OCI-LY3 (cell line): ENCODE measurements around the gene TMEM50B.

ENCODE experiments used
- H2AFZ ChIP-seq: fragments of 200-600, 300-600 bp; shearing (Covaris generic); 2 replicates; pipeline ENCODE4 v1.6.0; 2014; ENCODE audit warnings: antibody characterized with exemption, low read depth, low read length
- H3K27ac ChIP-seq: fragments of 200-600, 300-600 bp; sonication (generic); 2 replicates; pipeline ENCODE4 v1.5.1; 2014; ENCODE audit warnings: mild to moderate bottlenecking, low read length, moderate library complexity, mixed read lengths
- H3K27me3 ChIP-seq: fragments of 200-600, 300-600 bp; sonication (generic); 2 replicates; pipeline ENCODE4 v1.6.1; 2014; ENCODE audit warnings: low read depth, low read length, mixed read lengths
- H3K36me3 ChIP-seq: fragments of 200-600, 300-600 bp; sonication (generic); replicated peaks from 2 replicates; pipeline ENCODE3; 2014; ENCODE audit warnings: low read depth, low read length, mixed read lengths
- H3K4me1 ChIP-seq: fragments of 300-600, 200-600 bp; sonication (generic); 2 replicates; pipeline ENCODE4 v1.6.1; 2014; ENCODE audit warnings: low read length, mixed read lengths
- H3K4me2 ChIP-seq: fragments of 200-600, 300-600 bp; sonication (generic); 2 replicates; pipeline ENCODE4 v1.6.1; 2014; ENCODE audit warnings: low read length, mixed read lengths
- H3K4me3 ChIP-seq: fragments of 300-600, 200-600 bp; sonication (generic); 2 replicates; pipeline ENCODE4 v1.5.1; 2014; ENCODE audit warnings: antibody characterized with exemption, mild to moderate bottlenecking, low read length, moderate library complexity
- H3K79me2 ChIP-seq: fragments of 300-600, 200-600 bp; shearing (Covaris generic); 2 replicates; pipeline ENCODE4 v1.6.1; 2014; ENCODE audit warnings: mild to moderate bottlenecking, low read length, mixed read lengths
- H3K9ac ChIP-seq: fragments of 300-600, 200-600 bp; shearing (Covaris generic); 2 replicates; pipeline ENCODE4 v1.6.0; 2014; ENCODE audit warnings: mild to moderate bottlenecking, low read length, moderate library complexity
- H3K9me3 ChIP-seq: fragments of 200-600, 300-600 bp; shearing (Covaris generic); 2 replicates; pipeline ENCODE4 v1.6.1; 2014; ENCODE audit warnings: low read length, mixed read lengths; ENCODE audit not compliant: insufficient read depth
- H4K20me1 ChIP-seq: fragments of 200-600, 300-600 bp; sonication (generic); 2 replicates; pipeline ENCODE4 v1.6.1; 2016; ENCODE audit warnings: low read length, mixed read lengths; ENCODE audit not compliant: insufficient read depth
- CTCF ChIP-seq: fragments of 200-600, 300-600 bp; sonication (generic); IDR thresholded peaks from 2 replicates; pipeline ENCODE4 v1.5.1; 2014; ENCODE audit warnings: antibody characterized with exemption, low read length, low read depth
- EZH2phosphoT487 ChIP-seq: fragments of 200-600 bp; shearing (Covaris generic); IDR thresholded peaks from 2 replicates; pipeline ENCODE4 v1.6.1; 2018; ENCODE audit warnings: antibody characterized with exemption, mixed run types, low read depth

The TMEM50B gene

DNA sequence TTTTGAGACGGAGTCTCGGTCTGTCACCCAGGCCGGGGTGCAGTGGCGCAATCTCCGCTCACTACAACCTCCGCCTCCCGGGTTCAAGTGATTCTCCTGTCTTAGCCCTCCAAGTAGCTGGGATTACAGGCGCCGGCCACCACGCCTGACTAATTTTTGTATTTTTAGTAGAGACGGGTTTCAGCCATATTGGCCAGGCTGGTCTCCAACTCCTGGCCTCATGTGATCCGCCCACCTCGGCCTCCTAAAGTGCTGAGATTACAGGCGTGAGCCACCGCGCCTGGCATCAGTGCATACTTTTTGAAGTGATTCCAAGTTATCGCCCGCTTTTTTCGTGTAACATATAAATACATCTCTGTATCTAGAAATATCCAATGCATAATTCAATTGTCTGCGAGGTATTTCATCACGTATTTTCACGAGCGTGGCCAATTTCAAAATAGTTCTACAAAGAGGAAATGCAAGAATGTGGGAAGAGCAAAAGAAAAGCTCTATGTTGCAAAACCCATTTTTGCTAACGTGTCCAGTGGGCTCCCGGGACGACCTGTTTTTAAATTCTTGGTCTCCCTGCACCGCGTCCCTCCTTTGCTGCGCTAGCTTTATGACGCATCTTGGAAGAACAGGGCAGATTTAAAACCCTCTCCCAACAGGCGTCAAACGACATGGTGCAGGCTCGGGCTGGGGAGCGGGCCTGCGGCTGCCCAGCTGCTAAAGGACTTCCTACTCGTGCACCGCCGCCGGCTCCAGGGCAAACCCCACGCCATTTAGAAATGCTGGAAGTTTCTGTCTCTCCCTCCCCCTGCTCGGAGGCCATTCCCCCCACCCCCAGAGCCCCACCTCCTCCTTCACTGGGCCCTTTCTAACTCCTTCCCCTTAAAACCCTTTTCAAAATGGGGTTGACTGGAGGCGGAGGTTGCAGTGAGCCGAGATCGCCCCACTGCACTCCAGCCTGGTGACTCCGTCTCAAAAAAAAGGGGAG is 77.5 kb downstream of the TMEM50B start:
- peaks cover 11% of the 10 kb centered on the region for H3K36me3 ChIP-seq
- peaks cover 24% of the 10 kb centered on the region for H3K4me1 ChIP-seq
- H3K9me3 ChIP-seq = no peaks in the 10 kb centered on the region
- TF ChIP-seq CTCF (no peak), EZH2phosphoT487 (no peak)
- peak overlapping the region; percentile 88 for H3K4me3 ChIP-seq
- H2AFZ ChIP-seq = peak overlapping the region; percentile 49; the same call in 1 of the 2 replicates
- H4K20me1 ChIP-seq = peaks cover 28% of the 10 kb centered on the region
- peak overlapping the region; percentile 48 for H3K27ac ChIP-seq
- H3K4me2 ChIP-seq = peak overlapping the region; percentile 71
- peak overlapping the region; percentile 75 for H3K9ac ChIP-seq
- no peaks in the 10 kb centered on the region for H3K27me3 ChIP-seq
- H3K79me2 ChIP-seq = peaks cover 40% of the 10 kb centered on the region

- Histone ChIP-seq H2AFZ (no peak overlapping the region), H3K9ac (no peak overlapping the region), H3K79me2 (peaks cover 33% of the 10 kb centered on the region), H3K4me1 (peaks cover 24% of the 10 kb centered on the region), H3K4me3 (no peak overlapping the region), H3K4me2 (no peak overlapping the region), H3K27ac (no peak overlapping the region), H3K27me3 (no peaks in the 10 kb centered on the region), H3K9me3 (no peaks in the 10 kb centered on the region), H3K36me3 (peaks cover 8% of the 10 kb centered on the region), H4K20me1 (peaks cover 21% of the 10 kb centered on the region)
- TF ChIP-seq CTCF (no peak), EZH2phosphoT487 (no peak)
These were observed 78.2 kb downstream of the TMEM50B start for GRCh38 chr21:33401630-33401992.
